ENCODE results near the gene IL3RA.

DNA sequence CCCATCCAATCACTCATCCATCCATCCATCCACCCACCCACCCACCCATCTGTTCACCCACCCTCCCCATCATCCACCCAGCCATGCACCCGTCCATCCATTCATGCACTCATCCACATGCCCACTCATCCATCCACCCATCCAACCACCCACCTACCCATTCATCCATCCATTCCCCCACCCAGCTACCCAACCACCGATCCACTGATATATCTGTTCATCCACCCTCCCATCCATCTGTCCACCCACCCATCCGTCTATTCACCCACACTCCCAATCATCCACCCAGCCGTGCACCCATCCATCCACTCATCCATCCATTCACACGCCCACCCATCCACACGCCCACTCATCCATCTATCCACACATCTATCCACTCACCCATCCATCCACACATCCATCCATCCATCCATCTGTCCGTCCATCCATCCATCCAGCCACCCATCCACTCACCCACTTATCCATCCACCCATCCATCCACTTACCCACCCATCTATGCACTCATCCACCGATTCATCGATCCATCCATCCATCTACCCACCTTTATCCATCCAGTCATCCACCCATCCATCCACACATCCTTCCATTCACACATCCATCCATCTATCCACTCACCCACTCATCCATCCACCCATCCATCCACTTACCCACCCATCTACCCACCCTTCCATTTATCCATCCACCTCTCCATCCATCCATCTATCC lies 87.7 kb downstream of the IL3RA start:
- TF ChIP-seq, protein P1, sequence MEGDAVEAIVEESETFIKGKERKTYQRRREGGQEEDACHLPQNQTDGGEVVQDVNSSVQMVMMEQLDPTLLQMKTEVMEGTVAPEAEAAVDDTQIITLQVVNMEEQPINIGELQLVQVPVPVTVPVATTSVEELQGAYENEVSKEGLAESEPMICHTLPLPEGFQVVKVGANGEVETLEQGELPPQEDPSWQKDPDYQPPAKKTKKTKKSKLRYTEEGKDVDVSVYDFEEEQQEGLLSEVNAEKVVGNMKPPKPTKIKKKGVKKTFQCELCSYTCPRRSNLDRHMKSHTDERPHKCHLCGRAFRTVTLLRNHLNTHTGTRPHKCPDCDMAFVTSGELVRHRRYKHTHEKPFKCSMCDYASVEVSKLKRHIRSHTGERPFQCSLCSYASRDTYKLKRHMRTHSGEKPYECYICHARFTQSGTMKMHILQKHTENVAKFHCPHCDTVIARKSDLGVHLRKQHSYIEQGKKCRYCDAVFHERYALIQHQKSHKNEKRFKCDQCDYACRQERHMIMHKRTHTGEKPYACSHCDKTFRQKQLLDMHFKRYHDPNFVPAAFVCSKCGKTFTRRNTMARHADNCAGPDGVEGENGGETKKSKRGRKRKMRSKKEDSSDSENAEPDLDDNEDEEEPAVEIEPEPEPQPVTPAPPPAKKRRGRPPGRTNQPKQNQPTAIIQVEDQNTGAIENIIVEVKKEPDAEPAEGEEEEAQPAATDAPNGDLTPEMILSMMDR (conservative IDR thresholded peaks at IDR 0.05; ENCODE audit: low read length) = no peak
- no peak for TF ChIP-seq EZH2phosphoT487 (IDR thresholded peaks at IDR 0.05; ENCODE audit: borderline replicate concordance, low read depth, low read length)

All from OCI-LY7 (cell line).